NCI-H2227 (cell line): ENCODE measurements around the gene IGF2BP3.
"Not testable (repeated sequence)": the region's sequence is repeated elsewhere in the genome, so short reads cannot be mapped to it uniquely, and the experiment has no call there.

Source experiments
- DNase-seq: peaks from one replicate; lab custom pipeline; 2025; ENCODE audit not compliant: unreplicated experiment; lab: John Stamatoyannopoulos, UW

Gene IGF2BP3

GRCh38 chr7:23470330-23471105 is at the start of gene IGF2BP3:
TSS of gene IGF2BP3 (minus strand) at chr7:23470491. CDS start at chr7:23470110, 381 bp downstream.
- peak; percentile 98 for DNase-seq

- DNase-seq: no peak
These were observed 44.5 kb upstream of the IGF2BP3 start for GRCh38 chr7:23514755-23515154.

- DNase-seq: not testable (repeated sequence)
These were observed 43.5 kb upstream of the IGF2BP3 start for GRCh38 chr7:23513746-23514145.

- no peak for DNase-seq
These were observed 23.7 kb upstream of the IGF2BP3 start for GRCh38 chr7:23494009-23494408.

- DNase-seq: no peak
These were observed 21.2 kb upstream of the IGF2BP3 start for GRCh38 chr7:23491502-23491901.

GRCh38 chr7:23490357-23491135 is 20.3 kb upstream of the IGF2BP3 start:
- peak; percentile 30 for DNase-seq

- not testable (repeated sequence) for DNase-seq
These were observed 18.4 kb upstream of the IGF2BP3 start for GRCh38 chr7:23488714-23489113.

GRCh38 chr7:23487670-23488069 is 17.4 kb upstream of the IGF2BP3 start:
- no peak for DNase-seq

- DNase-seq: no peak
These were observed 15.9 kb upstream of the IGF2BP3 start for GRCh38 chr7:23486002-23486773.

- no peak for DNase-seq
These were observed 12.4 kb upstream of the IGF2BP3 start for GRCh38 chr7:23482686-23483085.

- no peak for DNase-seq
These were observed 7.9 kb upstream of the IGF2BP3 start for GRCh38 chr7:23477962-23478866.

- DNase-seq: no peak
These were observed 6.8 kb upstream of the IGF2BP3 start for GRCh38 chr7:23477157-23477499.

GRCh38 chr7:23476286-23477156 is 6.2 kb upstream of the IGF2BP3 start:
- no peak for DNase-seq

- no peak for DNase-seq
These were observed 5.2 kb upstream of the IGF2BP3 start for GRCh38 chr7:23475576-23475839.

- peak; percentile 62 for DNase-seq
These were observed 4.7 kb upstream of the IGF2BP3 start for GRCh38 chr7:23474829-23475575.

- DNase-seq: peak; percentile 98
These were observed 4.0 kb upstream of the IGF2BP3 start for GRCh38 chr7:23474094-23474828.

- peak; percentile 82 for DNase-seq
These were observed 3.5 kb upstream of the IGF2BP3 start for GRCh38 chr7:23473844-23474093.

- peak; percentile 53 for DNase-seq
These were observed 2.9 kb upstream of the IGF2BP3 start for GRCh38 chr7:23472956-23473843.
